Omental fat pad (tissue), 4 donors: ENCODE results near the gene COL6A2. TPM values are rescaled to one million over a fixed set of nuclear protein-coding genes. Genes with fewer than 3 reads are reported as not detected.

Experiments
- ATAC-seq: fragments of 150-250 bp; one replicate; pipeline ENCODE4 v1.9.1; 2016; ENCODE audit warnings: mild to moderate bottlenecking, moderate library complexity; ENCODE audit not compliant: low FRiP score
- DNase-seq: peaks from one replicate; pipeline ENCODE4 v3.0.0-alpha.2; 2019; ENCODE audit warnings: low spot score
- total RNA-seq, 4 donors: library from RNA; depleted of rRNA; stranded (reverse); fragments of >200 nt; gene quantifications; one replicate each; pipeline ENCODE4 v1.1.0, GENCODE V29; 2016
- TF ChIP-seq, protein P1 (sequence below), 3 donors: fragments of 450-650 bp; IDR thresholded peaks; one replicate each; pipeline ENCODE4 v1.5.1; 2016 to 2017; ENCODE audit warnings: antibody characterized with exemption in 3 of 3, mild to moderate bottlenecking in 3 of 3, moderate library complexity in 2 of 3

Gene COL6A2
- total RNA-seq, 4 donors from 2014 or later: 480 to 1,153 (median 616) TPM

- DNase-seq: no peak
- ATAC-seq: no peak
- TF ChIP-seq, protein P1, sequence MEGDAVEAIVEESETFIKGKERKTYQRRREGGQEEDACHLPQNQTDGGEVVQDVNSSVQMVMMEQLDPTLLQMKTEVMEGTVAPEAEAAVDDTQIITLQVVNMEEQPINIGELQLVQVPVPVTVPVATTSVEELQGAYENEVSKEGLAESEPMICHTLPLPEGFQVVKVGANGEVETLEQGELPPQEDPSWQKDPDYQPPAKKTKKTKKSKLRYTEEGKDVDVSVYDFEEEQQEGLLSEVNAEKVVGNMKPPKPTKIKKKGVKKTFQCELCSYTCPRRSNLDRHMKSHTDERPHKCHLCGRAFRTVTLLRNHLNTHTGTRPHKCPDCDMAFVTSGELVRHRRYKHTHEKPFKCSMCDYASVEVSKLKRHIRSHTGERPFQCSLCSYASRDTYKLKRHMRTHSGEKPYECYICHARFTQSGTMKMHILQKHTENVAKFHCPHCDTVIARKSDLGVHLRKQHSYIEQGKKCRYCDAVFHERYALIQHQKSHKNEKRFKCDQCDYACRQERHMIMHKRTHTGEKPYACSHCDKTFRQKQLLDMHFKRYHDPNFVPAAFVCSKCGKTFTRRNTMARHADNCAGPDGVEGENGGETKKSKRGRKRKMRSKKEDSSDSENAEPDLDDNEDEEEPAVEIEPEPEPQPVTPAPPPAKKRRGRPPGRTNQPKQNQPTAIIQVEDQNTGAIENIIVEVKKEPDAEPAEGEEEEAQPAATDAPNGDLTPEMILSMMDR (IDR thresholded peaks at IDR 0.05): no peak
Observed at GRCh38 chr21:46149205-46149901, 51.4 kb downstream of the COL6A2 start.

- TF ChIP-seq, protein P1 (IDR thresholded peaks at IDR 0.05): no peak
- no peak for ATAC-seq
- DNase-seq: no peak
Observed at GRCh38 chr21:46150073-46150472, 52.2 kb downstream of the COL6A2 start.

GRCh38 chr21:46150491-46151121 lies 52.7 kb downstream of the COL6A2 start:
- TF ChIP-seq, protein P1 (IDR thresholded peaks at IDR 0.05): no peak
- DNase-seq: no peak
- no peak for ATAC-seq

DNA sequence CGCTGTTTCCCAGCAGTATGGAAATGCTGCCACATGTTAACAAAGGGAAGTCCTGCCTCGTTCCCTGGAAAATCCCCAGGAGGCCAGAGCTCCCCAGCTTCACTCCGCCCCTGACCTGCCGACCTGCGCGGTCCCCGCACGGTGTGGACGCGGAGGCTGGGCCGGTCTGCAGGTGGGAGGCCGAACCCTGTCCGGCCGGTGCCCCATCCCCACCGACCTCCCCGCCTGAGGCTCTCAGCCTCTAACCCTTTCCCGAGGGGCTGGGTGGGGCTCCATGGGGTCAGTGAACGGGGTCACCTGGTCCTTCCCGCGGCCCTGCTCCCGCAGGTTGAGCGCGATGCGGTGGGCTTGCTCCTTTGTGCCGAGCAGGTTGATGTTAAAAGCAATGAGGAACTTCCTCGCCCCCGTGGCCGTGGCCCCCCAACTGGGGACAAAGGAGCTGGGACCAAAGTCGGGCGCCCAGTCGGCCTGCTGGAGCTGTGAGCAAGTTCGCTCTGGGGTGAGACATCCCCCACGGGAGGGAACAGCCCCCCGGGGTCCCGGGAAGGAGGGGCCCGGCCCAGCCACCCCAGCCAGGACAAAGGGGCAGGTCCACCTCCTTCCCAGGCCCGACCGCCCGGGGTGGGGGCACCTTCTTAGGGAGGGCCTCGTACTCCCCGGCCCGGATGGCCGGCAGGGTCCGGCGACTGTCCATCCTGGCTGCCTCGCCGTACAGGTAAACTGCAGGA lies 53.5 kb downstream of the COL6A2 start:
- ATAC-seq (no peak), DNase-seq (no peak)
- TF ChIP-seq, protein P1 (IDR thresholded peaks at IDR 0.05): no peak

DNA sequence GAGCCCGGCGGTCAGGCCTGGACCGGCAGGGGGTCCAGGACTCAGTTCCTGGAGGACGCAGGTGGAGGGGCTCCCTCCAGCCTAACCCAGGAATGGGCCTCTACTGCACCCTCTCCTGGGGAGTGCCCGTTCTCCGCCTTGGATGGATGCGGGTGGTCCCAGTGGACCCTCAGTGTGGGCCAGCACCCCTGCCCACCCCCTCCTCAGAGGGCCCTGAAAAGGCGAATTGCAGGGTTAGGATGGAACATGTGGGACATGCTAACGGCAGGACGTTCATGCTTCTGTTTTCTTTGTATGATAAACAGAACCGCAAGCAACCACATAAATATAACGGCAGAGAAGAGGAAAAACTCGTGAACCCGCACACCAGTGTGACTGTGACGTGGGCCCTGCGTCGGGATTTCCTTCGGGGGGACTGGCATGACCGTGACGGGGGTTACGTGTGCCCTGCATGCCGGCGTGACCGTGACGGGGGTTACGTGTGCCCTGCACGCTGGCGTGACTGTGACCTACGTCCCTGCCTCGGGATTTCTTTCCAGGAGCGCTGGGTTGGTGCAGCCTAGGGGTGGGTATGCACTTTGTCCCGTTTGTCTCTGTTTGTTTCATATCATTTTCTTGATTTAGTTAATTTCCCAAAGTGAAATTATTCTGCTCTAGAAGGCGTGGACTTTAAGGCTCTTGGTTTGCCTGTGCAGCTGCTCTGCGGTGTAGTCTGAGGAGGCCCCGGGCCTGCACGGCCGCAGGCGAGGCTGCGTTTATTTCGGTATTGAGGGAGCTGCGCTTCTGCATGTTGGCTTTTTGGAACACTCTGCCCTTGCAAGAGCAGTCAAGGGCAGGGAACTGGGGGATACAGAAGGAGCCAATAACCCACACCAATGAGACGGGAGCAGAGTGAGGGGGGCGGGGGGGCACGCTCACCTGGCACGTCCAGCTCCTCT lies 54.3 kb downstream of the COL6A2 start:
- DNase-seq (no peak), ATAC-seq (no peak)

DNA sequence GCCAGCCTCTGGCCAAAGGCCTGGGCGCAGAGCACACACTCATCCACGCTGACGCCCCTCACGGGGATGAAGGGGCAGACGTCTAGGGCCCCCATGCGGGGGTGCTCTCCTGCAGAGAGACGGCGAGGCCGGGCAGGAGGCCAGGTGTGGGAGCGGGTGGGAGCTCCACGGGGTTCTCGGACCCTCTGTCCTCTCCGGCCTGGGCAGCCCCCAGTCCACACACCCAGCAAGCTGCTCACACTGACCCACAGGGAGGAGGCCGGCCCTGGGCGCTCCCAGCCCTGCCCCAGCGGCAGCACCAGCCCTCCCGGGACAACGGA lies 55.0 kb downstream of the COL6A2 start:
- ATAC-seq: peak; percentile 3
- DNase-seq: no peak
- TF ChIP-seq, protein P1 (IDR thresholded peaks at IDR 0.05): no peak

More for the DNA sequence above, 54.3 kb downstream of the COL6A2 start:
- TF ChIP-seq, protein P1 (IDR thresholded peaks at IDR 0.05): no peak
